Measurements from ENCODE around the gene SLC7A9.
"Not testable (repeated sequence)": the region's sequence is repeated elsewhere in the genome, so short reads cannot be mapped to it uniquely, and the experiment has no call there.

SLC7A9 gene

DNA sequence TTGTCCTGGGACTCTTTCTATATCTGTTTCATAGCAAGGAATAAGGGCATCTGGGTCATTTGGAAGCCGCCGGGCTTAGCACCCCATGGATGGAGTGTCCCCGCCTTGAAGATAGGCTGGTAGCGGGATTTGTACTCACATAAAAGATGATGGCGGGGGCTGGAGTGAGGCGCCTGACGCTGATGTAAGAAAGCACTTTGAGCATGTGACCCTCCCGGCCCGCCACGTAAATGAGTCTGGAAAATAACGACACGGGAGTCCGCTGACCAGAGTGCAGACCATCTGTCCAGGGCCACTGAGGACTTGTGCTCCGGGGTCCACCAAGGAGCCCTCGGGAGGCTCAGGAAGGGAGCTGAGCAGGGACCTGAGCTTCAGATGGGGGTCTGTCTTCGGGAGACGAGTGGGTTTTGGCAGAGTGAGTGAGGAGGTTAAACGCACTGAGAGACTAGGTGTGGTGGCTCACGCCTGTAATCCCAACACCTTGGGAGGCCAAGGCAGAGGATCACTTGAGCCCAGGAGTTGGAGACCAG is 25.8 kb downstream of the SLC7A9 start:
- H3K4me3 ChIP-seq (ENCODE audit: low read length), result no peak overlapping the region
- TF ChIP-seq, protein P1, sequence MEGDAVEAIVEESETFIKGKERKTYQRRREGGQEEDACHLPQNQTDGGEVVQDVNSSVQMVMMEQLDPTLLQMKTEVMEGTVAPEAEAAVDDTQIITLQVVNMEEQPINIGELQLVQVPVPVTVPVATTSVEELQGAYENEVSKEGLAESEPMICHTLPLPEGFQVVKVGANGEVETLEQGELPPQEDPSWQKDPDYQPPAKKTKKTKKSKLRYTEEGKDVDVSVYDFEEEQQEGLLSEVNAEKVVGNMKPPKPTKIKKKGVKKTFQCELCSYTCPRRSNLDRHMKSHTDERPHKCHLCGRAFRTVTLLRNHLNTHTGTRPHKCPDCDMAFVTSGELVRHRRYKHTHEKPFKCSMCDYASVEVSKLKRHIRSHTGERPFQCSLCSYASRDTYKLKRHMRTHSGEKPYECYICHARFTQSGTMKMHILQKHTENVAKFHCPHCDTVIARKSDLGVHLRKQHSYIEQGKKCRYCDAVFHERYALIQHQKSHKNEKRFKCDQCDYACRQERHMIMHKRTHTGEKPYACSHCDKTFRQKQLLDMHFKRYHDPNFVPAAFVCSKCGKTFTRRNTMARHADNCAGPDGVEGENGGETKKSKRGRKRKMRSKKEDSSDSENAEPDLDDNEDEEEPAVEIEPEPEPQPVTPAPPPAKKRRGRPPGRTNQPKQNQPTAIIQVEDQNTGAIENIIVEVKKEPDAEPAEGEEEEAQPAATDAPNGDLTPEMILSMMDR (conservative IDR thresholded peaks at IDR 0.05; ENCODE audit: low read length), result no peak
- no peak for DNase-seq (ENCODE audit: low read depth)

DNA sequence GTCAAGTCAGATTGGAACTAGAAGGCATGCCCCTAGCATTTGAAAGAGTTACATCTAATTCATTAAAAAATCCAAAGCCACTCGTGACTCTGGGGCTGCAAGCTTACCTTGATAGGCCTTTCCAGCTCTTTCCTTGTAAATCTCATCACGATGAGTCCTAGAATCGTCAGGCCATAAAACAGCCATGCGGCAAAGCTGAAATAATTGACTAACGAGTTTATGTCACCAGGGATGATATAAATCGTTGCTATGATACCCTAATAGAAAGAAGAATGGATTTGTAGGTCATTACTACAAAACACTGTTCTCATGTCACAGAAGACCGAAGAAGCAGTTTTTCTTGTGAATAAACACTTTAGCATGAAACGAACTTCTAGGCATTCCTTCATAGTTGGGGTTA is 27.5 kb downstream of the SLC7A9 start:
- no peak overlapping the region for H3K4me3 ChIP-seq (ENCODE audit: low read length)
- TF ChIP-seq, protein P1 (conservative IDR thresholded peaks at IDR 0.05; ENCODE audit: low read length), result no peak
- DNase-seq (ENCODE audit: low read depth), result no peak

- DNase-seq (ENCODE audit: low read depth), result no peak
- no peak overlapping the region for H3K4me3 ChIP-seq (ENCODE audit: low read length)
- TF ChIP-seq, protein P1 (conservative IDR thresholded peaks at IDR 0.05; ENCODE audit: low read length), result no peak
These were observed 32.0 kb downstream of the SLC7A9 start for GRCh38 chr19:32837531-32837930.

GRCh38 chr19:32833388-32833787 is 36.2 kb downstream of the SLC7A9 start:
- not testable (repeated sequence) for DNase-seq (ENCODE audit: low read depth); H3K4me3 ChIP-seq (ENCODE audit: low read length)

- H3K4me3 ChIP-seq (ENCODE audit: low read length); DNase-seq (ENCODE audit: low read depth): not testable (repeated sequence)
These were observed 36.7 kb downstream of the SLC7A9 start for GRCh38 chr19:32832825-32833224.

GRCh38 chr19:32832094-32832493 is 37.5 kb downstream of the SLC7A9 start:
- not testable (repeated sequence) for H3K4me3 ChIP-seq (ENCODE audit: low read length); DNase-seq (ENCODE audit: low read depth)

- TF ChIP-seq, protein P1 (conservative IDR thresholded peaks at IDR 0.05; ENCODE audit: low read length), result no peak
- H3K4me3 ChIP-seq (ENCODE audit: low read length), result no peak overlapping the region
- DNase-seq (ENCODE audit: low read depth), result no peak
These were observed 38.0 kb downstream of the SLC7A9 start for GRCh38 chr19:32831611-32832010.

DNA sequence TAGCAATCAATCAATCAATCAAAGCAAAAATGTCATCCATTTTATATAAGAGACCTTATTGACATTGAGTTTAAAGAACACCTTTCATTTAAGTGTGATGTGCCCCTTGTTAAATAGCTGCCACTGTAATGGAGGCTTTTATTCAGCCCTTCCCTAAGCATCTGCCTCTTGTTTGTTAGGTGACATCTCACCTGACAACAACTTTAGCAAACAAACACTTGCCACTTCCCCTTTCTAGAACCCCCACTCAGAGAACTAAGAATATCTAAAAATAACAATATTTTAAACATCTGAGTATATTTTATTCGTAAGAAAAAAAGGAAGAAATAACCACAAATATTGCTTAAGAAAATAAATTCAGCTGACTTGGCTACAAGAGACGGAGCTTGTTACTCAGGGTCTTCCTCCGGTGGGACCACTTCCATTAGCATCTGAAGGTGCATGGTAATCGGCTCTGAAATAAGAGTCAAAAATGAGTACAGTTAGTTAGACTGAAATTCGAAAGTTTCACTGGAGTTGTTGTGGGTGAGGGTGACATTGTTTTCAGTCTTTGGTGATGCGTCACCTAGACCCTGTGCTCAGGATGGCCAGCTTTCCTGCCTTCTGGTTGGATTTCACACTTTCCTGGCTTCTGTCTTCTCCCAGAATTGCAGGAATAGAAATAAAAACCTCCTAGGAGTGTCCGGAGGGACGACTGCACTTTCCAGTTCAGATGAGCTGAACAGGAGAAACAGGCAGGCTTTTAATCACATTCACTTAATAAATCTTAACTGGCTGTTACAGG is 39.1 kb downstream of the SLC7A9 start:
- H3K4me3 ChIP-seq (ENCODE audit: low read length), result no peak overlapping the region
- DNase-seq (ENCODE audit: low read depth), result peak; percentile 60
- TF ChIP-seq, protein P1 (conservative IDR thresholded peaks at IDR 0.05; ENCODE audit: low read length), result no peak
